22Rv1 (cell line): Measurements from ENCODE around the gene C5orf24.

ENCODE experiments used
- ZFX ChIP-seq: fragments of 450-650 bp; IDR thresholded peaks from 2 replicates; pipeline ENCODE4 v1.6.1; 2017; ENCODE audit warnings: antibody characterized with exemption, borderline replicate concordance
- TF ChIP-seq, protein P1 (sequence below): fragments of 450-650 bp; IDR thresholded peaks from 2 replicates; pipeline ENCODE4 v1.5.1; 2017; ENCODE audit warnings: mild to moderate bottlenecking

DNA sequence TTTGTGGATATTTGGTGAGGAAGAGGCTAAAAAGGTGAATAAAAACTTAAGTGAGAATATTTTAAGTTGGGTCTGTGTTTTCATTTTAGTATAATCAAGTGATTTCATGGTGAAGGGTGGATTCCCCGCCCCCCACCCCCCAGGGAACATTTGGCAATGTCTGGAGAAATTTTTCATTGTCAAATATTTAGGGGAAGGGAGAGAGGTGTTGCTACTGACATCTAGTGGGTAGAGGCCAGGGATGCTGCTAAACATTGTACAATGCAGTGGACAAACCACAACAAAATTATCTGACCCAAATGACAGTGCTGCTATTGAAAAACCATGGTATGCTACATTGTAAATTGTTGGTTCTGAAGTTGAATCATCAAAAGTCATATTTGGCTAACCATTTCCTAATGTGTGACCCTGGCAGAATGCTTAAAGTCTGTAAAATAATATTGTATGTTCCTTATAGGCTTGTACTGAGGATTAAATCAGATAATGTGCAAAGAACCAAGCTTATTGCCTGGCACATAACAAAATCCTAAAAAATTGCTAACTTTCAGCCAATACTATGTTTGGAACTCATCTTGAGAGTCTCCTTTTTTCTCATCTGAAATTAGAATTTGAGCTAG, 5.6 kb downstream of the C5orf24 start:
- TF ChIP-seq, protein P1, sequence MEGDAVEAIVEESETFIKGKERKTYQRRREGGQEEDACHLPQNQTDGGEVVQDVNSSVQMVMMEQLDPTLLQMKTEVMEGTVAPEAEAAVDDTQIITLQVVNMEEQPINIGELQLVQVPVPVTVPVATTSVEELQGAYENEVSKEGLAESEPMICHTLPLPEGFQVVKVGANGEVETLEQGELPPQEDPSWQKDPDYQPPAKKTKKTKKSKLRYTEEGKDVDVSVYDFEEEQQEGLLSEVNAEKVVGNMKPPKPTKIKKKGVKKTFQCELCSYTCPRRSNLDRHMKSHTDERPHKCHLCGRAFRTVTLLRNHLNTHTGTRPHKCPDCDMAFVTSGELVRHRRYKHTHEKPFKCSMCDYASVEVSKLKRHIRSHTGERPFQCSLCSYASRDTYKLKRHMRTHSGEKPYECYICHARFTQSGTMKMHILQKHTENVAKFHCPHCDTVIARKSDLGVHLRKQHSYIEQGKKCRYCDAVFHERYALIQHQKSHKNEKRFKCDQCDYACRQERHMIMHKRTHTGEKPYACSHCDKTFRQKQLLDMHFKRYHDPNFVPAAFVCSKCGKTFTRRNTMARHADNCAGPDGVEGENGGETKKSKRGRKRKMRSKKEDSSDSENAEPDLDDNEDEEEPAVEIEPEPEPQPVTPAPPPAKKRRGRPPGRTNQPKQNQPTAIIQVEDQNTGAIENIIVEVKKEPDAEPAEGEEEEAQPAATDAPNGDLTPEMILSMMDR = peak; percentile 64
- TF ChIP-seq ZFX = no peak
